ENCODE results near the gene MTHFR. TPM values are rescaled to one million over a fixed set of nuclear protein-coding genes. Genes with fewer than 3 reads are reported as not detected.

MTHFR gene
- total RNA-seq, 1 experiment from 2014 or later = 18.2 TPM

DNA sequence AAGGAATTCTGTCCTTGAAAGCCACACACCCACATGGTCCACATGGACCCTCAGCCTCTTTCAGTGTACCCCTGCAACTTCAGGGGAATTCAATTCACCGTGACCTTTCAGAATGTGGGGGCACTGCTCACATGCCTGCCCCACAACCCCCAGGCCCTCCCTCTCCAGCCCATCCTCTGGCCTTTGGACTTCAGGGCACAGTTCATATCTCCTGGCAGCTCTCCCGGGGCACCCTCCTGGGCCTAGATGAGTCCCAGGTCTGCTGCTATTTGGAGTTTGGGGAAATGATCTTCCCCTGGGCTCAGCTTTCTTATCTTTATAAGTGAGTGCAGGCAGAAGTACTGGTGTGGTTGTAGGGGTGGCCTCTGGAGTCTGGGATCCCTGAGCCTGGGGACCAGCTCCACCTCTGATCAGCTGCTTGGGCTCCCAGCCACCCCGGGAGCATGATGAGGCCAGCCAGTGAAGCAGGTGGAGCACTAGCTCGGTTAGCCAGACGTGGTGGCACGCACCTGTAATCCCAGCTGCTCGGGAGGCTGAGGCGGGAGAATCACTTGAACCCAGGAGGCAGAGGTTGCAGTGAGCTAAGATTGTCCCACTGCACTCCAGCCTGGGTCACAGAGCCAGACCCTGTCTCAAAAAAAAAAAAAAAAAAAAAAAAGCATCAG, 28.0 kb downstream of the MTHFR start:
- H3K9ac ChIP-seq (ENCODE audit: extremely low read depth, insufficient read length, low read length) = no peak overlapping the region
- H3K18ac ChIP-seq (ENCODE audit: insufficient read length, low read depth, low read length) = no peak overlapping the region
- no peaks in the 10 kb centered on the region for H3K79me1 ChIP-seq (ENCODE audit: insufficient read depth, low read depth, low read length, poor library complexity, severe bottlenecking)
- no peak overlapping the region for H3T11ph ChIP-seq (ENCODE audit: low read length)
- no peak overlapping the region for H2BK15ac ChIP-seq (ENCODE audit: low read depth, low read length)
- no peaks in the 10 kb centered on the region for H3K4me1 ChIP-seq (ENCODE audit: insufficient read depth, low read length)
- H2AK5ac ChIP-seq (ENCODE audit: insufficient read length, low read length) = no peak overlapping the region
- H4K20me1 ChIP-seq (ENCODE audit: control insufficient read depth, insufficient read depth, insufficient read length) = no peaks in the 10 kb centered on the region
- H4K91ac ChIP-seq (ENCODE audit: insufficient read length, low read depth, low read length) = no peak overlapping the region
- H2AFZ ChIP-seq (ENCODE audit: low read length) = no peak overlapping the region
- no peak overlapping the region for H4K5ac ChIP-seq (ENCODE audit: insufficient read length, low read depth, low read length)
- WGBS (ENCODE audit: extremely low coverage, insufficient read length, low lambda C conversion rate) = no CpG with 5 or more reads among the region's 8 CpGs
- Mint-ChIP-seq H3K36me3 (ENCODE audit: insufficient read depth in 1 of 3, low read depth in 3 of 3) (no peaks in the 10 kb centered on the region), H3K27me3 (ENCODE audit: low read depth) (peaks cover 3% of the 10 kb centered on the region; the same call in 1 of the 2 replicates), H3K4me1 (no peaks in the 10 kb centered on the region), H3K9me3 (no peaks in the 10 kb centered on the region), H3K4me3 (no peak overlapping the region), H3K27ac (peak overlapping the region in 1 of 3 experiments; percentile 72; a peak in 1 of 7 replicates)
- no peak overlapping the region for H4K8ac ChIP-seq (replicated peaks; ENCODE audit: insufficient read length, low read depth, low read length)
- H3K27me3 ChIP-seq (ENCODE audit: insufficient read depth, low read length) = no peaks in the 10 kb centered on the region
- no peak overlapping the region for H3K27ac ChIP-seq (ENCODE audit: insufficient read length, low read depth, low read length)
- TF ChIP-seq CTCF (conservative IDR thresholded peaks at IDR 0.05) = no peak
- H3K79me2 ChIP-seq (ENCODE audit: insufficient read depth, low read length) = no peaks in the 10 kb centered on the region
- H3K4me2 ChIP-seq (ENCODE audit: insufficient read depth, insufficient read length, low read length) = no peak overlapping the region
- no peak overlapping the region for H2BK12ac ChIP-seq (ENCODE audit: insufficient read length, low read depth, low read length)
- no peak for DNase-seq
- no peaks in the 10 kb centered on the region for H3K23me2 ChIP-seq (ENCODE audit: insufficient read length, low read depth, low read length, poor library complexity, severe bottlenecking)
- H3K14ac ChIP-seq (ENCODE audit: insufficient read depth, low read length) = no peak overlapping the region
- H2BK120ac ChIP-seq (ENCODE audit: low read depth, low read length, poor library complexity, severe bottlenecking) = no peak overlapping the region
- H3K56ac ChIP-seq (ENCODE audit: insufficient read length, low read depth, low read length) = no peak overlapping the region
- H3K4ac ChIP-seq (ENCODE audit: low read depth, low read length) = no peak overlapping the region
- no peak overlapping the region for H2BK5ac ChIP-seq (ENCODE audit: insufficient read length, low read length)
- no peaks in the 10 kb centered on the region for H3K9me3 ChIP-seq (ENCODE audit: control insufficient read depth, low read depth, low read length)
- no peak overlapping the region for H3K23ac ChIP-seq (ENCODE audit: insufficient read length, low read depth, low read length)
- H2BK20ac ChIP-seq (ENCODE audit: low read depth, low read length, poor library complexity, severe bottlenecking) = no peak overlapping the region
